ENCODE results near the gene SLFN12. TPM values are rescaled to one million over a fixed set of nuclear protein-coding genes. Genes with fewer than 3 reads are reported as not detected.

SLFN12 gene
- total RNA-seq = 20.0 TPM

DNA sequence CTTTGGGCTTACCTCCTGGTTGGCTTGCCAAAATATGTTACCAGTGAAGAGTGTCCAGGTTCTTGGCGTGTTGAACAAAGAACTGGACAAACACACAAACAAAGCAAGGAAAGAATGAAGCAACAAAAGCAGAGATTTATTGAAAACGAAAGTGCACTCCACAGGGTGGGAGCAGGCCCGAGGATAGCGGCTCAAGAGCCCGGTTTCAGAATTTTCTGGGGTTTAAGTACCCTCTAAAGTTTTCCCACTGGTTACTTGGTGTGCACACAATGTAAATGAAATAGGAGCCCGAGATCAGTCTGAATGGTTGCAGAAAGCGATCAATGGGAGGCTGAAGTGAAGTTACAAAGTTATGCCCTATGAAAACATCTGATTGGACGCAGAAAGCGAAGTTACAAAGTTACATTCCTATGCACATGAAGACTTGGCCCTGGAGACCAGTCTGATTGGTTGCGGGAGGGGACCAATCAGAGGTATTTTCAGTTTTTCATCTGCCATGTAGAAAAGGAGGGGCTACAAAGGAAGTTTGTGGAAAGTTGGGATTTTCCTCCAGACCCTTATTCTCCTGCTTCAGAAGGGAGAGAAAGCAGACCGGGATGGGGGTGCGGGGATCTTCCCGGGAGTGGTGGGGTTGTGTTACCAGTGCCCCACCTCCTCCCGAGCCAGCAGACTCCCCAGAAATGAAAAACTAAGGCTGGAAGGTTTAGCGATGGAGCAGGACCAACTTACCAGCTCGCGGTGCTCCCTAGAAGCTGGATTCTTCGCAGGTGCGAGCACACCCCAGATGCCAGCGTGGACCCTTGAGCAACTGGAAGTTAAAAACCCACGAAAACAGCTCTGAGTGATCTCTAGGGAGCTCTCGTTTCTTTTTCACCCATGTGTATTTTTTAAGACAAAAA lies at the start of gene SLFN12:
Gene SLFN12 (minus strand): TSS at position 325 of the 899 bp plus-strand sequence. CDS start 9,472 bp downstream, outside the sequence.

DNA sequence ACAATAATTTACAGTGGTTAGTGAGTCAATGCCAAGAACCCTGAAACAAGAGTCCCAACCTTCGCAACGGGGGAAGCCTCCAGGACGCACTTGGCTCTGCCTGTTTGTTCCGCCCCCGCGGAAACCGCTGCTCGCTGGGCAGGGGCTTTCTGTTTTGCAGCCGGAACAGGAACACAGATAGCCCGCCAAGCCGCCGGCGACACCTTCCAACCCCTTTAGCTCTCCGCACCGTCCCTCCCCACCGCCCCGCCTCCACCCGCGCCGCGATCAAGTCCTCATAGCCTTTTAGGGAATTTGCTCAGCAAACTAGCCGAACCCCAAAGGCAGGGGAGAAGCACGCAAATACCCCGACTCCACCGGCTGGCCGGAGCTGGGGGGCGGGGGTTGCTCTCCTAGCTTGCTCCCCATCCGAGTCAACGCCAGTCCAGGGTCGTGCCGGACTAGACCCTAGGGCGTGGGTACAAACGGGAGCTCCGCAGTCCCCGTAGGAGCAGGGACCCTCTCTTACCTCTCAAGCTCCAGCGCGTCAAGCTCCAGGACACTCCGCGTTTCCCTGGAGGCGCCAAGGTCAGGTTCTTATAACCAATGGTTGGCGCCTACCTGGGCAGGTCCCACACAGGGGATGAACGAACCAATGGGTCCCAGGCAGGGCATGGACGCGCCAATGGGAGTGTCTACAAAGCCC lies 16.1 kb upstream of the SLFN12 start, which contains the start of gene SLFN13:
Gene SLFN13 (minus strand): TSS at position 553 of the 685 bp plus-strand sequence. CDS start 3,086 bp downstream, outside the sequence.

DNA sequence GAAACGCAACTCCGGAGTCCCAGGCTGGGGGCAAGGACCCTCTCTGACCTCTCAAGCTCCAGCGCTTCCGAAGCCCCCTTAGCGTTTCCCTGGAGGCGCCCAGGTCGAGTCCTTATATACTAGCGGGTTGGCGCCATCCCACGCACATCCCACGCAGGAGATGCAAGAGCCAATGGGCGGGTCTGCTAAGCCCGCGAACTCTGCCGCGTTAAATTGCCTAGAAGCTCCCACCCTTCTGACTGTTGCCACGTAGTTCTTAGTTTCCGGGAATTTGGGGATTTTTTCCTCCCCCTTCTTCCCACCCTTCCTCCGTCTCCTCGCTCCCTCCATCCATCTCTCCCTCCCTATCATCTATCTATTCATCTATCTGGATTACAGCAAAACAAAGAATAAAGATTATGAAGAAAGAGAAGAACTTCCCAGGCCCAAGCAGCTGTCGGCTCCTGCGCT lies 58.7 kb downstream of the SLFN12 start, which contains the start of gene SLFN11:
Gene SLFN11 (minus strand): TSS at position 88 of the 450 bp plus-strand sequence. CDS start 9,814 bp downstream, outside the sequence.

Small RNA genes within 50 kb of the gene (small RNA-seq; reads per million reads assigned to genes)
- gene AC060766.3 (ENCODE audit: low replicate concordance) (not detected), gene AC060766.5 (ENCODE audit: low replicate concordance) (not detected)

Other genes starting within 250 kb of the SLFN12 start
- gene SLC35G3, start 238.1 kb downstream of the SLFN12 start, total RNA-seq = not detected
- gene SLFN5, start 189.4 kb downstream of the SLFN12 start, total RNA-seq = 15.9 TPM
- 16.3 TPM for gene SLFN11, start 58.9 kb downstream of the SLFN12 start, total RNA-seq
- 9.8 TPM for gene SLFN13, start 16.3 kb upstream of the SLFN12 start, total RNA-seq
- 0.58 TPM for gene SLFN12L, start 105.2 kb upstream of the SLFN12 start, total RNA-seq
- 1.8 TPM for gene SLFN14, start 128.3 kb upstream of the SLFN12 start, total RNA-seq
- 5.0 TPM for gene PEX12, start 146.1 kb upstream of the SLFN12 start, total RNA-seq
- 75.4 TPM for gene AP2B1, start 154.8 kb upstream of the SLFN12 start, total RNA-seq

All from metanephros (tissue), 2 donors.